CD14-positive monocyte (primary cell): ENCODE measurements around the gene CYB5A. TPM values are rescaled to one million over a fixed set of nuclear protein-coding genes. Genes with fewer than 3 reads are reported as not detected.

Experiments
- DNase-seq, 3 donors: peaks; one replicate each; pipeline ENCODE4 v3.0.0-alpha.2; 2011 to 2022
- H2AFZ ChIP-seq: 2 replicates; pipeline ENCODE4 v1.6.0; 2012; ENCODE audit warnings: mild to moderate bottlenecking, low read depth, low read length, inconsistent platforms; ENCODE audit not compliant: insufficient read depth, poor library complexity, severe bottlenecking
- H3K27ac ChIP-seq, 2 donors: 1 replicate in 1 of 2; 2 replicates in 1 of 2; pipeline ENCODE4 v1.5.1; 2012 to 2013; ENCODE audit warnings: low read length in 2 of 2, control low read depth in 1 of 2, inconsistent platforms in 1 of 2, low read depth in 1 of 2, mild to moderate bottlenecking in 1 of 2
- H3K27me3 ChIP-seq, 2 donors: one replicate each; pipeline versions ENCODE4 v1.6.0 to v1.6.1; 2011 to 2013; ENCODE audit warnings: low read length in 2 of 2; ENCODE audit not compliant: control insufficient read depth in 2 of 2, insufficient read depth in 2 of 2
- H3K36me3 ChIP-seq, 2 donors: replicated peaks in 1 of 2; 1 replicate in 1 of 2; 2 replicates in 1 of 2; pipeline versions ENCODE4 v1.5.1 to v1.6.1; 2012 to 2013; ENCODE audit warnings: low read length in 2 of 2, control low read depth in 1 of 2, inconsistent platforms in 1 of 2, mild to moderate bottlenecking in 1 of 2; ENCODE audit not compliant: insufficient read depth in 2 of 2, control insufficient read depth in 1 of 2
- H3K4me1 ChIP-seq, 2 donors: 1 replicate in 1 of 2; 2 replicates in 1 of 2; pipeline versions ENCODE4 v1.5.1 to v1.6.1; 2012 to 2013; ENCODE audit warnings: low read length in 2 of 2, control low read depth in 1 of 2, inconsistent platforms in 1 of 2, mild to moderate bottlenecking in 1 of 2, moderate library complexity in 1 of 2; ENCODE audit not compliant: insufficient read depth in 2 of 2, control insufficient read depth in 1 of 2
- H3K4me2 ChIP-seq: replicated peaks from 2 replicates; pipeline ENCODE3; 2012; ENCODE audit warnings: low read length, moderate library complexity, mild to moderate bottlenecking; ENCODE audit not compliant: poor library complexity, severe bottlenecking; ENCODE audit errors: extremely low read depth
- H3K4me3 ChIP-seq, 3 experiments: fragments of 200-600 bp in 1 of 3; sonication (generic) in 1 of 3; replicated peaks in 1 of 3; 1 replicate in 2 of 3; 2 replicates in 1 of 3; pipeline ENCODE4 v1.5.1; 2011 to 2013; ENCODE audit warnings: low read length in 3 of 3, mild to moderate bottlenecking in 3 of 3, control low read depth in 2 of 3, low read depth in 2 of 3, inconsistent platforms in 1 of 3, moderate library complexity in 1 of 3
- H3K79me2 ChIP-seq: 2 replicates; pipeline ENCODE4 v1.6.0; 2012; ENCODE audit warnings: mild to moderate bottlenecking, control low read depth, inconsistent platforms, low read length, moderate library complexity; ENCODE audit not compliant: insufficient read depth
- H3K9ac ChIP-seq: 2 replicates; pipeline ENCODE4 v1.6.0; 2017; ENCODE audit warnings: low read length, mild to moderate bottlenecking; ENCODE audit not compliant: insufficient read depth, poor library complexity, severe bottlenecking
- H3K9me3 ChIP-seq, 2 donors: replicated peaks in 1 of 2; 1 replicate in 1 of 2; 2 replicates in 1 of 2; pipeline versions ENCODE4 v1.5.1 to v1.6.1; 2012 to 2013; ENCODE audit warnings: low read length in 2 of 2, control low read depth in 1 of 2; ENCODE audit not compliant: control insufficient read depth in 1 of 2, insufficient read depth in 1 of 2
- H4K20me1 ChIP-seq: 2 replicates; pipeline ENCODE4 v1.6.0; 2012; ENCODE audit warnings: mild to moderate bottlenecking, low read length, control low read depth, moderate library complexity; ENCODE audit not compliant: insufficient read depth
- H3K27ac Mint-ChIP-seq, 7 donors: one replicate each; pipeline ENCODE4 v1.8.0; 2020; ENCODE audit warnings: mild to moderate bottlenecking in 7 of 7, mixed read lengths in 7 of 7, moderate library complexity in 6 of 7, inconsistent platforms in 2 of 7
- H3K27me3 Mint-ChIP-seq, 3 donors: one replicate each; pipeline ENCODE4 v1.8.0; 2021 to 2022; ENCODE audit warnings: low read depth in 3 of 3, mild to moderate bottlenecking in 3 of 3, mixed read lengths in 3 of 3, moderate library complexity in 3 of 3, inconsistent platforms in 1 of 3
- H3K36me3 Mint-ChIP-seq, 2 donors: one replicate each; pipeline ENCODE4 v1.8.0; 2020; ENCODE audit warnings: mixed read lengths in 2 of 2, inconsistent platforms in 1 of 2, mild to moderate bottlenecking in 1 of 2
- H3K4me1 Mint-ChIP-seq: one replicate; pipeline ENCODE4 v1.8.0; 2020; ENCODE audit warnings: mild to moderate bottlenecking, mixed read lengths
- H3K4me3 Mint-ChIP-seq, 2 donors: one replicate each; pipeline ENCODE4 v1.8.0; 2020; ENCODE audit warnings: mild to moderate bottlenecking in 2 of 2, mixed read lengths in 2 of 2, moderate library complexity in 1 of 2
- H3K9me3 Mint-ChIP-seq, 7 donors: one replicate each; pipeline ENCODE4 v1.8.0; 2020 to 2022; ENCODE audit warnings: mixed read lengths in 7 of 7, mild to moderate bottlenecking in 6 of 7, moderate library complexity in 6 of 7, inconsistent platforms in 2 of 7
- WGBS: methylation state at CpG from one replicate; pipeline ENCODE4 v1.1.5; 2013; ENCODE audit warnings: missing lambda C conversion rate; ENCODE audit not compliant: insufficient coverage; 5-methylcytosine and 5-hydroxymethylcytosine counted together
- intact Hi-C, 2 donors: fragments of 100-400 bp; cut with micrococcal nuclease; formaldehyde crosslinking; loops; one replicate each; pipeline versions ENCODE4 v1.15.0 to v1.15.1; 2023
- polyA plus RNA-seq, 3 donors: library from polyadenylated mRNA; depleted of rRNA in 1 of 3; unstranded in 2 of 3; stranded (reverse) in 1 of 3; fragments of 300-500 nt in 2 of 3; fragments of >200 nt in 1 of 3; fragmentation: Illumina TruSeq in 2 of 3; gene quantifications; 1 replicate in 2 of 3; 2 replicates in 1 of 3; pipeline ENCODE4 v1.2.3, GENCODE V29; 2012 to 2021
- TF ChIP-seq, protein P1 (sequence below): fragments of 200-600 bp; IDR thresholded peaks from one replicate; pipeline ENCODE4 v1.8.0; 2022; ENCODE audit warnings: antibody characterized with exemption, mild to moderate bottlenecking

Gene CYB5A
- polyA plus RNA-seq, 3 donors: 19.0 to 27.6 (median 22.4) TPM

DNA sequence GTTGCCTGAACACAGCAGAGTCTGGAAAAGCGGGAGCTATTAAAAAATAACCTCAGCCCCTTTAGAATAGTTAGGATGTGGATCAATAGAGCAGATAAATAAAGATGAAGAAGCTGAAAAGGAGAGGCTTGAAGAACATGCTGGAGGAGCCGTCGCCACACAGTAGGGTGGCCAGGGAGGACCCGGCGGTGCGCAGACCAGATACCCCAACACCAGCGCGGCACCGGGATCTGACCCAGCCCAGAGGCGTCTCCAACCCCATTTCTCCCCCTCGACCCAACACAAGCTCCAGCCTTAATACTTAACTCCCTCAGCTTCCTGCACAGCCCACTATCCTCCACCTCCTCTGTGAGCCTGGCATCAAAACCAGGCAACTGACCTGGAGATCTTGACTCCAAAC, 16.0 kb downstream of the CYB5A start:
- peak overlapping the region in 1 of 7 donors; percentile 75 for H3K27ac Mint-ChIP-seq

DNA sequence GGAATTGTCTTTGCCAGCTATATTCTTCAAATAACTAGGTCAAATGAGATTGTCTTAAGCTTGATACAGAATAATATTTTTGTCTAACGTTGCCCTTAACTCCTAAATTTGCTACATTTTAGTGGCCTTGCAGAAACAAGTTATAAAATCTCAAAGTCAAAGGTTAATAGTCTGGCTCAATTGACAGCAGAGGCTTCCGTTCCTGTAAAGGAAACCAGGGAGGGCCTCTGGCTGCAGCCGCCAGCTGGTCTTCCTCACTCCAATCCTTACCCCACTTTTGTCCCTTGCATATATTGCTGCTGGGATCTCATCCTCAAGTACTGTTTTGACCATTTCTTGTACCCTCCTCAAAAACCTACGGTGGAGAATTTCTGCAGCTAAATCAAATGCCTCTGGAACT, 17.1 kb downstream of the CYB5A start:
- Histone ChIP-seq H2AFZ (no peak overlapping the region), H3K36me3 (no peaks in the 10 kb centered on the region), H4K20me1 (no peaks in the 10 kb centered on the region), H3K79me2 (no peaks in the 10 kb centered on the region), H3K27ac (no peak overlapping the region), H3K9ac (no peak overlapping the region), H3K9me3 (no peaks in the 10 kb centered on the region), H3K27me3 (no peaks in the 10 kb centered on the region), H3K4me2 (no peak overlapping the region), H3K4me3 (no peak overlapping the region), H3K4me1 (no peaks in the 10 kb centered on the region)
- no peak overlapping the region for H3K4me3 Mint-ChIP-seq
- peaks cover 1% of the 10 kb centered on the region for H3K4me1 Mint-ChIP-seq
- no peak for DNase-seq
- intact Hi-C loops: no loop called here
- H3K36me3 Mint-ChIP-seq: peaks cover 3 to 10% of the 10 kb centered on the region in 2 donors
- 89% methylated on average over 3 of the region's 4 CpGs for WGBS
- no peak overlapping the region for H3K27ac Mint-ChIP-seq
- H3K9me3 Mint-ChIP-seq: peaks cover 0 to 2% (median 0%) of the 10 kb centered on the region in 7 donors
- H3K27me3 Mint-ChIP-seq: peaks cover 0 to 2% (median 1%) of the 10 kb centered on the region in 3 donors
- TF ChIP-seq, protein P1, sequence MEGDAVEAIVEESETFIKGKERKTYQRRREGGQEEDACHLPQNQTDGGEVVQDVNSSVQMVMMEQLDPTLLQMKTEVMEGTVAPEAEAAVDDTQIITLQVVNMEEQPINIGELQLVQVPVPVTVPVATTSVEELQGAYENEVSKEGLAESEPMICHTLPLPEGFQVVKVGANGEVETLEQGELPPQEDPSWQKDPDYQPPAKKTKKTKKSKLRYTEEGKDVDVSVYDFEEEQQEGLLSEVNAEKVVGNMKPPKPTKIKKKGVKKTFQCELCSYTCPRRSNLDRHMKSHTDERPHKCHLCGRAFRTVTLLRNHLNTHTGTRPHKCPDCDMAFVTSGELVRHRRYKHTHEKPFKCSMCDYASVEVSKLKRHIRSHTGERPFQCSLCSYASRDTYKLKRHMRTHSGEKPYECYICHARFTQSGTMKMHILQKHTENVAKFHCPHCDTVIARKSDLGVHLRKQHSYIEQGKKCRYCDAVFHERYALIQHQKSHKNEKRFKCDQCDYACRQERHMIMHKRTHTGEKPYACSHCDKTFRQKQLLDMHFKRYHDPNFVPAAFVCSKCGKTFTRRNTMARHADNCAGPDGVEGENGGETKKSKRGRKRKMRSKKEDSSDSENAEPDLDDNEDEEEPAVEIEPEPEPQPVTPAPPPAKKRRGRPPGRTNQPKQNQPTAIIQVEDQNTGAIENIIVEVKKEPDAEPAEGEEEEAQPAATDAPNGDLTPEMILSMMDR: no peak

More for the DNA sequence above, 16.0 kb downstream of the CYB5A start:
- H3K4me3 Mint-ChIP-seq: no peak overlapping the region
- H3K36me3 ChIP-seq: no peaks in the 10 kb centered on the region
- no peaks in the 10 kb centered on the region for H3K27me3 Mint-ChIP-seq
- peaks cover 3 to 10% of the 10 kb centered on the region in 2 donors for H3K36me3 Mint-ChIP-seq
- no peaks in the 10 kb centered on the region for H3K4me1 ChIP-seq
- H3K9me3 ChIP-seq: no peaks in the 10 kb centered on the region
- H3K4me2 ChIP-seq: no peak overlapping the region
- DNase-seq: no peak
- intact Hi-C loops: no loop called here
- no peak overlapping the region for H2AFZ ChIP-seq
- H3K27me3 ChIP-seq: no peaks in the 10 kb centered on the region
- H3K9me3 Mint-ChIP-seq: peaks cover 0 to 2% (median 0%) of the 10 kb centered on the region in 7 donors
- no peaks in the 10 kb centered on the region for H4K20me1 ChIP-seq
- 98% methylated on average over 9 of the region's 11 CpGs for WGBS
- H3K9ac ChIP-seq: no peak overlapping the region
- peaks cover 1% of the 10 kb centered on the region for H3K4me1 Mint-ChIP-seq
- no peak overlapping the region for H3K4me3 ChIP-seq
- TF ChIP-seq, protein P1: no peak
- H3K79me2 ChIP-seq: no peaks in the 10 kb centered on the region
- H3K27ac ChIP-seq: no peak overlapping the region
